ENCODE data around the gene ZMIZ1. TPM values are rescaled to one million over a fixed set of nuclear protein-coding genes. Genes with fewer than 3 reads are reported as not detected.

Gene ZMIZ1
- polyA plus RNA-seq, 3 donors, result 3.3 to 64.6 (median 8.9) TPM

DNA sequence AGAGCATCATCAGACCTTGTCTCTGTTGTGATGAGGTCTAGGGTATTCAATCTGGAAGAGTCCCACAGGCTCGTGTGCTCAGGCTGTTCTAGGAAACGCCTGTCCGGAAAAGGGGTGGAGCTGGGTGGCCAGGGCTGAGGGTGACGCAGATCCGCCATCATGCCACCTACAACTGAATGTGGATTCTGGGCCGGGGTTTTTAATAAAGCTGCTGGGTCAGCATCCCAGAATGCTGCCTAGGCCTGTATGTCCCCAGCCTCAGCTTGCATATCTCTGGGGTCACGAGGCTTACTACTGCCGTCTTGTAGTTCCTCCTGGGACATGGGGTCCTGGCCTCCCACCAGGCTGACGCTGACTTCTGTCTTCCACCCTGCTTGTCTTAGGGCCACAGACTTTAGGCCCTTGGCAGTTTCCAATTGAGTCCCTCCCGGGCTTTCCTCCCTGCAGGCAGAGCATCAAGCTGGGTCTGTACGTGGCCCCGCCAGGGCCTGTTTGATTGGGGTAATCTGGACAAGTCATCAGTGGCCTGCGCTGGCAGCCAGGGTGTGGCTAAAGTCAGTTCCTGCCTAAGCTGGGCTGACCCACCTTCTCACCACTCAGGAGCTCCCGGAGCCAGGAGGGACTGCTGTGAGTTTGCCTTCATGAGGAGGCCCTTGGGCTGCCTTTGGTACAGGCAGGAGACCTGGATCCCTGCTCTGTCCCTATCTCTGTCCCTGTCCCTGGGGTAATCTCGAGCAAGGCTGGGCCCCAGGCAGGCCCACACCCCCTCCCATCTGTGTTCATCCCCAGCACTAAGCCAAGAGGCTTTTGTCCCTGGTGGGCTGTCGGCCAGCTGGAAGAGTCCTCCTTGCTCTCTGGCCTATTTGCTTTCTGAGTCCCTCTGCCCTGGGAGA, 79.9 kb downstream of the ZMIZ1 start:
- DNase-seq, result peak; percentile 75 to 86 (median 76)
- Histone ChIP-seq H3K79me2 (ENCODE audit: insufficient read depth, low read length) (peaks cover 73% of the 10 kb centered on the region), H3K4me1 (ENCODE audit: control insufficient read depth in 1 of 2, insufficient read depth in 2 of 2, low read length in 2 of 2) (peaks cover 85 to 98% of the 10 kb centered on the region in 2 donors), H3K27me3 (ENCODE audit: control insufficient read depth in 2 of 2, insufficient read depth in 2 of 2, low read length in 2 of 2) (no peaks in the 10 kb centered on the region), H3K36me3 (replicated peaks in 1 of 2; ENCODE audit: control insufficient read depth in 1 of 2, insufficient read depth in 2 of 2, low read length in 2 of 2) (peaks cover 0 to 14% of the 10 kb centered on the region in 2 donors), H4K20me1 (ENCODE audit: insufficient read depth, low read length) (peaks cover 73% of the 10 kb centered on the region), H3K4me2 (replicated peaks; ENCODE audit: extremely low read depth, low read length, poor library complexity, severe bottlenecking) (peak overlapping the region; percentile 52), H3K9me3 (replicated peaks in 1 of 2; ENCODE audit: control insufficient read depth in 1 of 2, insufficient read depth in 1 of 2, low read length in 2 of 2) (no peaks in the 10 kb centered on the region), H2AFZ (ENCODE audit: insufficient read depth, low read depth, low read length, poor library complexity, severe bottlenecking) (no peak overlapping the region), H3K9ac (ENCODE audit: insufficient read depth, low read length, poor library complexity, severe bottlenecking) (peak overlapping the region; percentile 59), H3K4me3 (replicated peaks in 1 of 3; ENCODE audit: low read depth in 2 of 3, low read length in 3 of 3) (peak overlapping the region in 1 of 3 experiments; percentile 50), H3K27ac (ENCODE audit: low read depth in 1 of 2, low read length in 2 of 2) (peak overlapping the region; percentile 85 to 95)
- intact Hi-C loops (cut with micrococcal nuclease), result no loop called here
- Mint-ChIP-seq H3K27me3 (ENCODE audit: low read depth in 3 of 3) (peaks cover 0 to 2% (median 0%) of the 10 kb centered on the region in 3 donors), H3K4me1 (peaks cover 90% of the 10 kb centered on the region), H3K27ac (peak overlapping the region; percentile 95 to 98 (median 98)), H3K36me3 (peaks cover 17 to 34% of the 10 kb centered on the region in 2 donors), H3K9me3 (peaks cover 0 to 2% (median 0%) of the 10 kb centered on the region in 7 donors), H3K4me3 (peak overlapping the region; percentile 62 to 75)
- 34% methylated on average over 13 of the region's 16 CpGs for whole genome bisulfite sequencing (ENCODE audit: insufficient coverage)
- TF ChIP-seq, protein P1, sequence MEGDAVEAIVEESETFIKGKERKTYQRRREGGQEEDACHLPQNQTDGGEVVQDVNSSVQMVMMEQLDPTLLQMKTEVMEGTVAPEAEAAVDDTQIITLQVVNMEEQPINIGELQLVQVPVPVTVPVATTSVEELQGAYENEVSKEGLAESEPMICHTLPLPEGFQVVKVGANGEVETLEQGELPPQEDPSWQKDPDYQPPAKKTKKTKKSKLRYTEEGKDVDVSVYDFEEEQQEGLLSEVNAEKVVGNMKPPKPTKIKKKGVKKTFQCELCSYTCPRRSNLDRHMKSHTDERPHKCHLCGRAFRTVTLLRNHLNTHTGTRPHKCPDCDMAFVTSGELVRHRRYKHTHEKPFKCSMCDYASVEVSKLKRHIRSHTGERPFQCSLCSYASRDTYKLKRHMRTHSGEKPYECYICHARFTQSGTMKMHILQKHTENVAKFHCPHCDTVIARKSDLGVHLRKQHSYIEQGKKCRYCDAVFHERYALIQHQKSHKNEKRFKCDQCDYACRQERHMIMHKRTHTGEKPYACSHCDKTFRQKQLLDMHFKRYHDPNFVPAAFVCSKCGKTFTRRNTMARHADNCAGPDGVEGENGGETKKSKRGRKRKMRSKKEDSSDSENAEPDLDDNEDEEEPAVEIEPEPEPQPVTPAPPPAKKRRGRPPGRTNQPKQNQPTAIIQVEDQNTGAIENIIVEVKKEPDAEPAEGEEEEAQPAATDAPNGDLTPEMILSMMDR (IDR thresholded peaks at IDR 0.05), result no peak

DNA sequence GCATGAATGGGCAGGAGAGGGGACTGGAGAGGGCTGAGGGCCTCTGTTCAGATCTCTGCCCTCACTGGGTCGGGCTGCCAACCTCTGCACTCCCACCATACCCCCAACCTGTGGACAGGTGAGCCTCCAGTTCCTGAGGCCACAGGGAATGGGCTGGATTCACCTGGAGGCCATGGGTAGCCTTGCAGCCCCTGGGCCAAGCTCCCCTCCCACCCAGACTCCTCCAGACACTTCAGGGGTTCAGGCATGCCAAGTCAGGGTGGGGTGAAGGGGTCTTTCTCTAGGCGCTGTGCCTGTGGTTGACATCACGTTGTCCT, 80.5 kb downstream of the ZMIZ1 start:
- peaks cover 90% of the 10 kb centered on the region for H3K4me1 Mint-ChIP-seq
- TF ChIP-seq, protein P1 (IDR thresholded peaks at IDR 0.05), result no peak
- peak overlapping the region in 1 of 3 experiments; percentile 50 for H3K4me3 ChIP-seq (replicated peaks in 1 of 3; ENCODE audit: low read depth in 2 of 3, low read length in 3 of 3)
- peak overlapping the region; percentile 20 to 75 for H3K4me3 Mint-ChIP-seq
- 0% methylated on average over 2 of the region's 3 CpGs for WGBS (ENCODE audit: insufficient coverage)
- peak overlapping the region; percentile 85 to 95 for H3K27ac ChIP-seq (ENCODE audit: low read depth in 1 of 2, low read length in 2 of 2)
- H3K27me3 Mint-ChIP-seq (ENCODE audit: low read depth in 3 of 3), result peaks cover 0 to 2% (median 0%) of the 10 kb centered on the region in 3 donors
- H3K4me2 ChIP-seq (replicated peaks; ENCODE audit: extremely low read depth, low read length, poor library complexity, severe bottlenecking), result peak overlapping the region; percentile 52
- intact Hi-C loops (cut with micrococcal nuclease), result no loop called here
- DNase-seq, result no peak
- H3K36me3 ChIP-seq (replicated peaks in 1 of 2; ENCODE audit: control insufficient read depth in 1 of 2, insufficient read depth in 2 of 2, low read length in 2 of 2), result peaks cover 0 to 13% of the 10 kb centered on the region in 2 donors
- H3K27me3 ChIP-seq (ENCODE audit: control insufficient read depth in 2 of 2, insufficient read depth in 2 of 2, low read length in 2 of 2), result no peaks in the 10 kb centered on the region
- peak overlapping the region; percentile 95 to 98 (median 98) for H3K27ac Mint-ChIP-seq
- peaks cover 79% of the 10 kb centered on the region for H3K79me2 ChIP-seq (ENCODE audit: insufficient read depth, low read length)
- peaks cover 85 to 98% of the 10 kb centered on the region in 2 donors for H3K4me1 ChIP-seq (ENCODE audit: control insufficient read depth in 1 of 2, insufficient read depth in 2 of 2, low read length in 2 of 2)
- H4K20me1 ChIP-seq (ENCODE audit: insufficient read depth, low read length), result peaks cover 73% of the 10 kb centered on the region
- H3K9ac ChIP-seq (ENCODE audit: insufficient read depth, low read length, poor library complexity, severe bottlenecking), result peak overlapping the region; percentile 59
- no peaks in the 10 kb centered on the region for H3K9me3 ChIP-seq (replicated peaks in 1 of 2; ENCODE audit: control insufficient read depth in 1 of 2, insufficient read depth in 1 of 2, low read length in 2 of 2)
- peaks cover 0 to 2% (median 0%) of the 10 kb centered on the region in 7 donors for H3K9me3 Mint-ChIP-seq
- no peak overlapping the region for H2AFZ ChIP-seq (ENCODE audit: insufficient read depth, low read depth, low read length, poor library complexity, severe bottlenecking)
- peaks cover 13 to 31% of the 10 kb centered on the region in 2 donors for H3K36me3 Mint-ChIP-seq
